K562 (cell line): ENCODE measurements around the gene CALML3. TPM values are rescaled to one million over a fixed set of nuclear protein-coding genes. Genes with fewer than 3 reads are reported as not detected.

ENCODE experiments used
- CUX1 ChIP-seq: fragments of 200-800 bp; sonication (Bioruptor generic); IDR thresholded peaks from 2 replicates; pipeline ENCODE4 v1.6.1; 2016; ENCODE audit warnings: missing genetic modification characterization, missing compliant biosample characterization
- HOXB6 ChIP-seq: fragments of 250-450 bp; sonication (Bioruptor Pico); IDR thresholded peaks from 2 replicates; pipeline ENCODE4 v1.5.1; 2022; ENCODE audit warnings: mild to moderate bottlenecking, borderline replicate concordance
- NBN ChIP-seq: fragments of 450-650 bp; IDR thresholded peaks from 2 replicates; pipeline ENCODE4 v1.6.1; 2016; ENCODE audit warnings: low read depth, mild to moderate bottlenecking
- NFIX ChIP-seq: fragments of 250-450 bp; sonication (Bioruptor Pico); IDR thresholded peaks from 2 replicates; pipeline ENCODE4 v1.4.0; 2020; ENCODE audit warnings: low read depth, mild to moderate bottlenecking, moderate library complexity
- POLR2AphosphoS5 ChIP-seq: IDR thresholded peaks from 2 replicates; pipeline ENCODE4 v1.6.1; 2011; ENCODE audit warnings: mild to moderate bottlenecking, low read depth, low read length, moderate library complexity; ENCODE audit not compliant: control insufficient read depth, insufficient read depth
- SP1 ChIP-seq: sonication (generic); formaldehyde crosslinking; IDR thresholded peaks from 2 replicates; pipeline ENCODE4 v1.8.1; 2022; ENCODE audit warnings: mild to moderate bottlenecking, missing genetic modification reagents
- THAP7 ChIP-seq: fragments of 250-450 bp; sonication (Bioruptor Pico); IDR thresholded peaks from 2 replicates; pipeline ENCODE4 v1.5.0; 2021
- polyA plus RNA-seq, 8 experiments: library from polyadenylated mRNA; depleted of rRNA in 4 of 8; stranded (reverse) in 5 of 8; unstranded in 3 of 8; fragments of >200 nt; fragmentation: Nextera tagmentation in 2 of 8; fragmentation: Illumina TruSeq in 1 of 8; extraction: Ambion mirVana in 2 of 8; extraction: Trizol in 1 of 8; gene quantifications; 2 replicates each; pipeline versions ENCODE4 v1.2.1 to v1.2.3, GENCODE V29; 2011 to 2014; ENCODE audit warnings: inconsistent platforms in 1 of 8, missing spikeins in 1 of 8
- total RNA-seq, 7 experiments: library from RNA; depleted of rRNA in 6 of 7; stranded (reverse); fragments of >200 nt in 6 of 7; fragmentation: Illumina TruSeq in 2 of 7; extraction: Trizol in 2 of 7; gene quantifications; 2 replicates each; pipeline versions ENCODE4 v1.2.1 to v1.2.3, GENCODE V29; 2011 to 2021; ENCODE audit warnings: low replicate concordance in 1 of 7

Gene CALML3
- total and polyA plus RNA-seq, 9 of the 15 experiments (the other 6 are each of a cell fraction or from before 2014, with no cell fraction given): not detected

- TF ChIP-seq CUX1 (CRISPR knock-in tag) (no peak), NFIX (CRISPR knock-in tag) (no peak), SP1 (CRISPR knock-in tag) (no peak), THAP7 (CRISPR knock-in tag) (no peak), POLR2AphosphoS5 (no peak), HOXB6 (CRISPR knock-in tag) (no peak), NBN (no peak)
- TF ChIP-seq, all 486 proteins: peak for 0
These were observed 16.1 kb downstream of the CALML3 start (continued) for GRCh38 chr10:5540891-5541290.
